ENCODE data around the gene PRXL2B. TPM values are rescaled to one million over a fixed set of nuclear protein-coding genes. Genes with fewer than 3 reads are reported as not detected.

Gene PRXL2B
- total and polyA plus RNA-seq, 2 experiments from 2014 or later = 25.5 to 44.0 TPM

DNA sequence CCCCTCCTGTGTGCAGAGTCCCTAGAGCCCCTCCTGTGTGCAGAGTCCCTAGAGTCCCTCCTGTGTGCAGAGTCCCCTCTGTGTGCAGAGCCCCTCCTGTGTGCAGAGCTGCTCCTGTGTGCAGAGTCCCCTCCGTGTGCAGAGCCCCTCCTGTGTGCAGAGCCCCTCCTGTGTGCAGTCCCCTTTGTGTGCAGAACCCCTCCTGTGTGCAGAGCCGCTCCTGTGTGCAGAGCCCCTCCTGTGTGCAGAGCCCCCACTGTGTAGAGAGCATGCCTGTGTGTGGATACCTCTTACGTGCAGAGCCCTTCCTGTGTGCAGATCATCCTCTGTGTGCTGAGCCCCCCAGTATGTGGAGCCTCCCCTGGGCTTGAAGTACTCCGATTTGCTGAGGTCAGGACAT lies 48.2 kb upstream of the PRXL2B start:
- TF ChIP-seq STAT1 (IDR thresholded peaks at IDR 0.05; ENCODE audit: unreplicated experiment) (no peak), EZH2phosphoT487 (IDR thresholded peaks at IDR 0.05; ENCODE audit: unreplicated experiment) (no peak), NANOG (IDR thresholded peaks at IDR 0.05; ENCODE audit: borderline replicate concordance) (no peak), ZNF114 (CRISPR knock-in tag; IDR thresholded peaks at IDR 0.05) (no peak), ZNF331 (CRISPR knock-in tag; IDR thresholded peaks at IDR 0.05; ENCODE audit: low read depth) (no peak), EZH2 (IDR thresholded peaks at IDR 0.05; ENCODE audit: low read depth, unreplicated experiment) (no peak)
- TF ChIP-seq, protein P1, sequence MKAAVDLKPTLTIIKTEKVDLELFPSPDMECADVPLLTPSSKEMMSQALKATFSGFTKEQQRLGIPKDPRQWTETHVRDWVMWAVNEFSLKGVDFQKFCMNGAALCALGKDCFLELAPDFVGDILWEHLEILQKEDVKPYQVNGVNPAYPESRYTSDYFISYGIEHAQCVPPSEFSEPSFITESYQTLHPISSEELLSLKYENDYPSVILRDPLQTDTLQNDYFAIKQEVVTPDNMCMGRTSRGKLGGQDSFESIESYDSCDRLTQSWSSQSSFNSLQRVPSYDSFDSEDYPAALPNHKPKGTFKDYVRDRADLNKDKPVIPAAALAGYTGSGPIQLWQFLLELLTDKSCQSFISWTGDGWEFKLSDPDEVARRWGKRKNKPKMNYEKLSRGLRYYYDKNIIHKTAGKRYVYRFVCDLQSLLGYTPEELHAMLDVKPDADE (IDR thresholded peaks at IDR 0.05) = no peak
- TF ChIP-seq, protein P2, sequence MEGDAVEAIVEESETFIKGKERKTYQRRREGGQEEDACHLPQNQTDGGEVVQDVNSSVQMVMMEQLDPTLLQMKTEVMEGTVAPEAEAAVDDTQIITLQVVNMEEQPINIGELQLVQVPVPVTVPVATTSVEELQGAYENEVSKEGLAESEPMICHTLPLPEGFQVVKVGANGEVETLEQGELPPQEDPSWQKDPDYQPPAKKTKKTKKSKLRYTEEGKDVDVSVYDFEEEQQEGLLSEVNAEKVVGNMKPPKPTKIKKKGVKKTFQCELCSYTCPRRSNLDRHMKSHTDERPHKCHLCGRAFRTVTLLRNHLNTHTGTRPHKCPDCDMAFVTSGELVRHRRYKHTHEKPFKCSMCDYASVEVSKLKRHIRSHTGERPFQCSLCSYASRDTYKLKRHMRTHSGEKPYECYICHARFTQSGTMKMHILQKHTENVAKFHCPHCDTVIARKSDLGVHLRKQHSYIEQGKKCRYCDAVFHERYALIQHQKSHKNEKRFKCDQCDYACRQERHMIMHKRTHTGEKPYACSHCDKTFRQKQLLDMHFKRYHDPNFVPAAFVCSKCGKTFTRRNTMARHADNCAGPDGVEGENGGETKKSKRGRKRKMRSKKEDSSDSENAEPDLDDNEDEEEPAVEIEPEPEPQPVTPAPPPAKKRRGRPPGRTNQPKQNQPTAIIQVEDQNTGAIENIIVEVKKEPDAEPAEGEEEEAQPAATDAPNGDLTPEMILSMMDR (conservative IDR thresholded peaks at IDR 0.05; ENCODE audit: low read depth in 2 of 2) = no peak
- Histone ChIP-seq H3F3A (replicated peaks; ENCODE audit: low read depth) (0 out of 2 replicates have a peak, but pooled peaks cover 3% of the 10 kb centered on the region), H3K4me2 (no peak overlapping the region), H3K9me2 (ENCODE audit: insufficient read depth) (no peaks in the 10 kb centered on the region), H4K20me1 (replicated peaks; ENCODE audit: insufficient read depth) (no peaks in the 10 kb centered on the region), H3K4me1 (ENCODE audit: insufficient read depth) (peaks cover 9% of the 10 kb centered on the region), H3K79me2 (replicated peaks; ENCODE audit: insufficient read depth) (no peaks in the 10 kb centered on the region), H3K27me3 (ENCODE audit: insufficient read depth) (peaks cover 25% of the 10 kb centered on the region), H3K27ac (ENCODE audit: low read depth) (no peak overlapping the region), H2AFZ (no peak overlapping the region), H3K36me3 (ENCODE audit: insufficient read depth) (no peaks in the 10 kb centered on the region), H3K4me3 (no peak overlapping the region)
- DNase-seq (ENCODE audit: low spot score) (no peak), ATAC-seq (no peak)
- no peak overlapping the region for H3K4me3 Mint-ChIP-seq
- H3K27ac Mint-ChIP-seq = no peak overlapping the region
- no peaks in the 10 kb centered on the region for H3K36me3 Mint-ChIP-seq (ENCODE audit: low read depth)
- peaks cover 28% of the 10 kb centered on the region for H3K27me3 Mint-ChIP-seq (ENCODE audit: insufficient read depth, low read depth, poor library complexity)
- H3K4me1 Mint-ChIP-seq = peaks cover 16% of the 10 kb centered on the region
- no peaks in the 10 kb centered on the region for H3K9me3 Mint-ChIP-seq

DNA sequence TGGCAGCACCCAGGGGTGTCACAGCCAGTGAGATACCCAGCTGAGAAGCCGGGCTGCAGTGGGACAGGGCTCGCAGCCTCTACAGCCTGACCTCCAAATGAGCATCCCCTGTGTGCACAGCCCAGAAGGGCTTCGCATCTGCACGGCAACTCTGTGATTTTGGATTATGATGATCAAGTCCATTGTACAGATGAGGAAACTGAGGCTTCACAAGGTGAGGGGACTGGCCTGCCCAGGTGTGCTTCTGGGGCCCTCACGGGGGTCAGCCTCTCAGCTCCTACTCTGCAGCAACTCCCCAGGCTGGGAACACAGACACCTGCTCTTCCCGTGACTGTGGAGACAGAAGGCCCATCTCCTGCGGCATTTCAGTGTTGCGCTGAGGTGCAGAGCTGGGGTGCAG lies 47.7 kb upstream of the PRXL2B start:
- H3K27ac Mint-ChIP-seq = no peak overlapping the region
- H3K4me1 Mint-ChIP-seq = peaks cover 16% of the 10 kb centered on the region
- Histone ChIP-seq H3K4me3 (no peak overlapping the region), H3K4me2 (no peak overlapping the region), H3K4me1 (ENCODE audit: insufficient read depth) (peaks cover 14% of the 10 kb centered on the region), H3F3A (replicated peaks; ENCODE audit: low read depth) (0 out of 2 replicates have a peak, but pooled peaks cover 3% of the 10 kb centered on the region), H4K20me1 (replicated peaks; ENCODE audit: insufficient read depth) (no peaks in the 10 kb centered on the region), H2AFZ (no peak overlapping the region), H3K79me2 (replicated peaks; ENCODE audit: insufficient read depth) (no peaks in the 10 kb centered on the region), H3K27ac (ENCODE audit: low read depth) (no peak overlapping the region), H3K27me3 (ENCODE audit: insufficient read depth) (peaks cover 25% of the 10 kb centered on the region), H3K9me2 (ENCODE audit: insufficient read depth) (no peaks in the 10 kb centered on the region), H3K36me3 (ENCODE audit: insufficient read depth) (no peaks in the 10 kb centered on the region)
- peaks cover 27% of the 10 kb centered on the region for H3K27me3 Mint-ChIP-seq (ENCODE audit: insufficient read depth, low read depth, poor library complexity)
- no peaks in the 10 kb centered on the region for H3K9me3 Mint-ChIP-seq
- H3K4me3 Mint-ChIP-seq = no peak overlapping the region
- H3K36me3 Mint-ChIP-seq (ENCODE audit: low read depth) = no peaks in the 10 kb centered on the region
- ATAC-seq (no peak), DNase-seq (ENCODE audit: low spot score) (no peak)
- TF ChIP-seq EZH2 (IDR thresholded peaks at IDR 0.05; ENCODE audit: low read depth, unreplicated experiment) (no peak), CREB1 (CRISPR knock-in tag; IDR thresholded peaks at IDR 0.05; ENCODE audit: low read depth) (no peak), ZNF114 (CRISPR knock-in tag; IDR thresholded peaks at IDR 0.05) (no peak), NANOG (IDR thresholded peaks at IDR 0.05; ENCODE audit: borderline replicate concordance) (no peak), EZH2phosphoT487 (IDR thresholded peaks at IDR 0.05; ENCODE audit: unreplicated experiment) (no peak)
- TF ChIP-seq, protein P2 (conservative IDR thresholded peaks at IDR 0.05; ENCODE audit: low read depth in 2 of 2) = no peak
- TF ChIP-seq, protein P3, sequence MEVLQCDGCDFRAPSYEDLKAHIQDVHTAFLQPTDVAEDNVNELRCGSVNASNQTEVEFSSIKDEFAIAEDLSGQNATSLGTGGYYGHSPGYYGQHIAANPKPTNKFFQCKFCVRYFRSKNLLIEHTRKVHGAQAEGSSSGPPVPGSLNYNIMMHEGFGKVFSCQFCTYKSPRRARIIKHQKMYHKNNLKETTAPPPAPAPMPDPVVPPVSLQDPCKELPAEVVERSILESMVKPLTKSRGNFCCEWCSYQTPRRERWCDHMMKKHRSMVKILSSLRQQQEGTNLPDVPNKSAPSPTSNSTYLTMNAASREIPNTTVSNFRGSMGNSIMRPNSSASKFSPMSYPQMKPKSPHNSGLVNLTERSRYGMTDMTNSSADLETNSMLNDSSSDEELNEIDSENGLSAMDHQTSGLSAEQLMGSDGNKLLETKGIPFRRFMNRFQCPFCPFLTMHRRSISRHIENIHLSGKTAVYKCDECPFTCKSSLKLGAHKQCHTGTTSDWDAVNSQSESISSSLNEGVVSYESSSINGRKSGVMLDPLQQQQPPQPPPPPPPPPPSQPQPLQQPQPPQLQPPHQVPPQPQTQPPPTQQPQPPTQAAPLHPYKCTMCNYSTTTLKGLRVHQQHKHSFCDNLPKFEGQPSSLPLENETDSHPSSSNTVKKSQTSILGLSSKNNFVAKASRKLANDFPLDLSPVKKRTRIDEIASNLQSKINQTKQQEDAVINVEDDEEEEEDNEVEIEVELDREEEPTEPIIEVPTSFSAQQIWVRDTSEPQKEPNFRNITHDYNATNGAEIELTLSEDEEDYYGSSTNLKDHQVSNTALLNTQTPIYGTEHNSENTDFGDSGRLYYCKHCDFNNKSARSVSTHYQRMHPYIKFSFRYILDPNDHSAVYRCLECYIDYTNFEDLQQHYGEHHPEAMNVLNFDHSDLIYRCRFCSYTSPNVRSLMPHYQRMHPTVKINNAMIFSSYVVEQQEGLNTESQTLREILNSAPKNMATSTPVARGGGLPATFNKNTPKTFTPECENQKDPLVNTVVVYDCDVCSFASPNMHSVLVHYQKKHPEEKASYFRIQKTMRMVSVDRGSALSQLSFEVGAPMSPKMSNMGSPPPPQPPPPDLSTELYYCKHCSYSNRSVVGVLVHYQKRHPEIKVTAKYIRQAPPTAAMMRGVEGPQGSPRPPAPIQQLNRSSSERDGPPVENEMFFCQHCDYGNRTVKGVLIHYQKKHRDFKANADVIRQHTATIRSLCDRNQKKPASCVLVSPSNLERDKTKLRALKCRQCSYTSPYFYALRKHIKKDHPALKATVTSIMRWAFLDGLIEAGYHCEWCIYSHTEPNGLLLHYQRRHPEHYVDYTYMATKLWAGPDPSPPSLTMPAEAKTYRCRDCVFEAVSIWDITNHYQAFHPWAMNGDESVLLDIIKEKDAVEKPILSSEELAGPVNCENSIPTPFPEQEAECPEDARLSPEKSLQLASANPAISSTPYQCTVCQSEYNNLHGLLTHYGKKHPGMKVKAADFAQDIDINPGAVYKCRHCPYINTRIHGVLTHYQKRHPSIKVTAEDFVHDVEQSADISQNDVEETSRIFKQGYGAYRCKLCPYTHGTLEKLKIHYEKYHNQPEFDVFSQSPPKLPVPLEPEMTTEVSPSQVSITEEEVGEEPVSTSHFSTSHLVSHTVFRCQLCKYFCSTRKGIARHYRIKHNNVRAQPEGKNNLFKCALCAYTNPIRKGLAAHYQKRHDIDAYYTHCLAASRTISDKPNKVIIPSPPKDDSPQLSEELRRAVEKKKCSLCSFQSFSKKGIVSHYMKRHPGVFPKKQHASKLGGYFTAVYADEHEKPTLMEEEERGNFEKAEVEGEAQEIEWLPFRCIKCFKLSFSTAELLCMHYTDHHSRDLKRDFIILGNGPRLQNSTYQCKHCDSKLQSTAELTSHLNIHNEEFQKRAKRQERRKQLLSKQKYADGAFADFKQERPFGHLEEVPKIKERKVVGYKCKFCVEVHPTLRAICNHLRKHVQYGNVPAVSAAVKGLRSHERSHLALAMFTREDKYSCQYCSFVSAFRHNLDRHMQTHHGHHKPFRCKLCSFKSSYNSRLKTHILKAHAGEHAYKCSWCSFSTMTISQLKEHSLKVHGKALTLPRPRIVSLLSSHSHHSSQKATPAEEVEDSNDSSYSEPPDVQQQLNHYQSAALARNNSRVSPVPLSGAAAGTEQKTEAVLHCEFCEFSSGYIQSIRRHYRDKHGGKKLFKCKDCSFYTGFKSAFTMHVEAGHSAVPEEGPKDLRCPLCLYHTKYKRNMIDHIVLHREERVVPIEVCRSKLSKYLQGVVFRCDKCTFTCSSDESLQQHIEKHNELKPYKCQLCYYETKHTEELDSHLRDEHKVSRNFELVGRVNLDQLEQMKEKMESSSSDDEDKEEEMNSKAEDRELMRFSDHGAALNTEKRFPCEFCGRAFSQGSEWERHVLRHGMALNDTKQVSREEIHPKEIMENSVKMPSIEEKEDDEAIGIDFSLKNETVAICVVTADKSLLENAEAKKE (CRISPR knock-in tag; IDR thresholded peaks at IDR 0.05) = no peak
